GM12873 (cell line): ENCODE results near the gene RCAN1.

ENCODE experiments used
- TF ChIP-seq, protein P1 (sequence below): IDR thresholded peaks from 2 replicates; pipeline ENCODE4 v1.5.1; 2012; ENCODE audit warnings: low read depth, mild to moderate bottlenecking, moderate library complexity, low read length, control low read depth; ENCODE audit not compliant: insufficient read depth; ENCODE audit errors: missing control alignments

Gene RCAN1

DNA sequence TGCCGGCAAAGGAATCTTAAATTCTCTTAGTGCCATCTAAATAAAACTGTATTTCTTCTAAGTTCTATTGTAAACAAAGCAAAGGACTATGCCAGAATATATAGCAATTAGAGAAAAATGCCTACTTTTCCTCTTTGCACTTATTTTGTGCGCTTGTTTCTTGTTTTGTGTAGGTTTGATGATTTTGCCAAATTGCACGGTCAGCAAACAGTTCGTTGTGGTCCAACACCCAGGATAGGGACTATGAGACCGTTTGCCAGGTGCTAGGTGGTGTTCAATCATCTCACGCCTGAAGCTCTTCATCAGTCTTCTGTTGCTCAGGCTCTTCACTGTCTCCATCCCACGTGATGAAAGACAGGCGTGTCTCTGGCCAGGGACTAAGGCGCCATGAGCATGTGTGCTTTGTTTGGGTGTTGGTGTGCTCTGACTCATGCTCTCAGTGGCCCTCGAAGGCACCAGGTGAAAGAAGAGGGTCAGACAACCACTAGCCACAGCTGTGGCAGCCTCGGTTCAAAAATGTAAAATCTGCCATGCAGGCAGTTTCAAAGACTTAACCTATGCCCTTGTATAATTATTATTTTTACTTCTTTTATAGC lies 66.0 kb downstream of the RCAN1 start:
- TF ChIP-seq, protein P1, sequence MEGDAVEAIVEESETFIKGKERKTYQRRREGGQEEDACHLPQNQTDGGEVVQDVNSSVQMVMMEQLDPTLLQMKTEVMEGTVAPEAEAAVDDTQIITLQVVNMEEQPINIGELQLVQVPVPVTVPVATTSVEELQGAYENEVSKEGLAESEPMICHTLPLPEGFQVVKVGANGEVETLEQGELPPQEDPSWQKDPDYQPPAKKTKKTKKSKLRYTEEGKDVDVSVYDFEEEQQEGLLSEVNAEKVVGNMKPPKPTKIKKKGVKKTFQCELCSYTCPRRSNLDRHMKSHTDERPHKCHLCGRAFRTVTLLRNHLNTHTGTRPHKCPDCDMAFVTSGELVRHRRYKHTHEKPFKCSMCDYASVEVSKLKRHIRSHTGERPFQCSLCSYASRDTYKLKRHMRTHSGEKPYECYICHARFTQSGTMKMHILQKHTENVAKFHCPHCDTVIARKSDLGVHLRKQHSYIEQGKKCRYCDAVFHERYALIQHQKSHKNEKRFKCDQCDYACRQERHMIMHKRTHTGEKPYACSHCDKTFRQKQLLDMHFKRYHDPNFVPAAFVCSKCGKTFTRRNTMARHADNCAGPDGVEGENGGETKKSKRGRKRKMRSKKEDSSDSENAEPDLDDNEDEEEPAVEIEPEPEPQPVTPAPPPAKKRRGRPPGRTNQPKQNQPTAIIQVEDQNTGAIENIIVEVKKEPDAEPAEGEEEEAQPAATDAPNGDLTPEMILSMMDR: no peak

DNA sequence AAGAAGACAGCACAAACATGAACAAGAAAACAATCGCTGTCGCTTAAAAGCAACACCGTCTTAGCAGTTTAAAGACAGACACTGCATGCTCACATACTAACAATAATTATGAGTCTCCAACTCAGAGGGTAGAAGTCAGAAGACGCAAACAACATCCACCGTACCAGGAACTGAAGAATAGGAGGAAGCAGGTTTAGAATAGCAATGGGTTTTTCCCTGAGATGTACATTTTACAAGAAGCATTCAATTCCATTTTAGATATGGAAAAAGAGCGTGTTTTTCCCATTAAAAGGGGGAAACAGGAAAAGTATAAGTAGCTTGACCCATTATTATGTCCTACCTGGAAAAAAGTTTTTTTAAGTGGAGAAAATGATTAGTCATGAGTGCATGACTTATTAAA lies 68.4 kb downstream of the RCAN1 start:
- TF ChIP-seq, protein P1: no peak

DNA sequence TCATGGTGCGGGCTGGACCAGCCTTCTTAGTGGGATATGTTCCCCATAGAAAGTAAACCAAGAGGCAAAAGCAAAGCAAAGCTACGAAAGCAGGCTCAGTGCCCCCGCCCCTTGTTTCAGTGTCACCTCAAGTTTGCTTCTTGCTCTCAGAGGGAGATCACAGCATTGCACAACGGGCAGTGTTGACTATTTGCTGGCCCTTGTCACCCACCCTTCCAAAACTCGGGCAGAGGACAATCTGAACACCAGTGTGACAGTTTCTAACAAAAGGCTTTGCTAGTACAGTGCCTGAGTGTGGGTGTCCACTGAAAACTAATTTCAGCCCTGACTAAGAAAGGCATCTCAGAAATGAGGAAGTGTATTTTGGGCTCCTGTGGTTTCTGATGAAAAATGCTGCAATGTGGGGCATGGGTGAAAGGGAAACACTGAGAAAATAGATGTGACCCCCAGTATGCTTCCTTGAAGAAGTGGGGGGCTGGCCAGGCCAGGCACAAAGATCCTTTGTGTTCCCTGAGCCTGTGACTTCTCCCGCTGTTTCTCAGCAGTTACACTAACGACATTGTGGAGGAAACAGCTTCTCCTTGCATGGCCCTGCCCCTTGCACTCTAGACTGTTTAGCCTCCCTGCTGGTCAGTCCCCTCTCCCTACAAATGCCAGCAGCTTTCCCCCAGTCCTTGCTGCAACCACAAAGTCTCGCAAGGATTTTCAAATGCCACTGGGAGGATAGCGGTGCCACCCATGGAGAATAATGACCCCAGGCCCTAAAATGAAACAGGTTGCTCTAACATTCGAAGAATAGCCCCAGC lies 69.6 kb downstream of the RCAN1 start:
- TF ChIP-seq, protein P1: no peak

DNA sequence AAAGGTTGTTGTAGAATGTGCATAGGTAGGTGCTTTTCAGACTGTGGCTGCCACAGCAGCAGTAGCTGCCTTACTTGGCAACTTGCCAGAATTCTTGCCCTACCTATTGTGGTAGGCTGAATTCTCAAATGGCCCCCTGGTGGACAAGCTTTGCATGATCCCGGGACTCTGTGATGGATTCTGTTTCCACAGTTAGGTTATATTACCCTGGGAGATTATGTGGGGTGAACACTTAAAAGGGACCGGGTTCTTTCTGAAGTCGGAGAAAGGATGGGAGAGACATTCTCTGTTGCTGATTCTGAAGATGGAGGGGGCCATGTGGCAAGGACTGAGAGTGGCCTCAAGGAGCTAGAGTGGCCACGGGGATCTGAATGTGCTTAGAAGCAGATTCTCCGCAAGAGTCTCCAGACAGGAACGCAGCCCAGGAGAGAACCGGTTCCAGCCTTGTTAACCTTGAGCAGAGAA lies 70.8 kb downstream of the RCAN1 start:
- TF ChIP-seq, protein P1: peak; percentile 59

DNA sequence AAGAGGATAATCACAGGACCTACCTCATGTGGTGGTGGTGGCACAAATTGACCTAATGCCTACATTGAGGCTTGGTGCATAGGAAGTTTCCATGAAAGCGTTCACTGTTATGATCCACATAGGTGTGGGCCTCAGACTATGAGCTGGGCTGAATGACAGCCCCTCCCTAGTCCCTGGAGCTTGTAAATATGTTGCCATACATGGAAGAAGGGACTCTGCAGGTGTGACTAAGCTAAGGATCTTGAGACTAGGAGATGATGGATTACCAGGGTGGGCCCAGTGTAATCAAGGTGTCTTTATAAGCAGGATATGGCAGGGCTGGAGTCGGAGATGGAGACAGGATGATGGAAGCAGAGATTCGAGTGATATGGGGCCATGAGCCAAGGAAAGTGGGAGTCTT lies 71.9 kb downstream of the RCAN1 start:
- TF ChIP-seq, protein P1: no peak

DNA sequence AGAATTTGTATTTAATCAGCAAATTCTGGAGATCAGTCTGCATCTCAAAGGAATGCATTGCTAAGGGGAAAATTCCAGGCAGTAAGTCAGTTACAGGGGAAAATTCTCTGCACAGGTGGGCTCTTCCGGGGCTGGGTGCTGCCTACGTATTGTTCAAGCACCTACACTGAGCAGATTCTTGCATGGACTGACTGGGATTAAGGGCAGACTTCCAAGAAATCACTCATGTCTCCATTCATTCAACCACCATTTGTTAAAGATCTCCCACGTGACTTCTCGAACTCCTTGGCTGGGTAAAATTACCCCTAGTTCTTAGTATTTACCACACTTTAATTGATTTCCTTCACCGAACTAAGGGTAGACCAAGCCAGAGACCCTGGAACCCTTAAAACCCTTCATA lies 74.7 kb downstream of the RCAN1 start:
- TF ChIP-seq, protein P1: no peak

DNA sequence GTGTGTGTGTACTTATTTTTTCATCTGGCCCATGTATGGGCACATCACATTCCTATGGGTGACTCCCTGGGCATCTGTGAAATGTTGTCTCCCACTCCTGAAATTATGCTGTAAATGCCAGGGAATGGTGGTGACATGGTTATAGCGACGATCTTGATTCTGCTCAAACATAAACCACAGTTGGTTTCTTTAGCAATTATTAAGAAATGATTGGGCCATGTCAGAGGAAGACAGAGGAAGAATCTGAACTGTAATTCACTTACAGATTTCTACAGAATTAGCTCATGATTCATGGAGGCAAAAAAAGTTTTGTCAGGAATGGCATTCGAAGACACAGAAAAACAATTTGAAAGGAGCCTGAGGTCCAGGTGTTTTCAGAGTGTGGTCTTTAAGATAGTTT lies 77.1 kb downstream of the RCAN1 start:
- TF ChIP-seq, protein P1: no peak
